ENCODE measurements around the gene AIM2. TPM values are rescaled to one million over a fixed set of nuclear protein-coding genes. Genes with fewer than 3 reads are reported as not detected.

Gene AIM2
- total and polyA plus RNA-seq, 2 of the 4 experiments (the other 2 are of a cell fraction), result not detected

DNA sequence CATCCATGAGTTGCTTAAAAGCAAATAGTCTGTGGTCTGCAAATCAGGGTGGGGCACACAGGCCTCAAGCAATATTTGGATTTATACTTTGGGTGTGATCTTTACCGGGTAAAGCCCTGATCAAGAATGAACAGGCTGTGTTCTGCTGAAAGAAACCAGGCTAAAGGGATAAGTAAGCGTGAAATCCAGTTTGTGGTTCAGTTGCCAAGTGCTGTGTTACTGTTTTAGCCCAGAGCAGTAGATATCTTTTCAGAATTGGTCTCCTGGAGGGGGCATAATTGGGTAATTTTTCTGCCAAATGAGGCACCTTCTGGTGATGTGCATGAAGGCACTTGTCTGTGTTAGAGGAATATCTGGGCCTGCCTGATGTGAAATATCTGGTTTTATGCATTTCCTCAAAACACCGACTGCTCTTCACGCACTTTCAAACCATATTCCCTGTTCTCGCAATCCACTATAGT is 21.4 kb downstream of the AIM2 start:
- dilution Hi-C loops (cut with HindIII; ENCODE audit: low sequenced_read_pairs, unreplicated experiment), result no loop called here
- ATAC-seq (ENCODE audit: low read depth) (no peak), DNase-seq (no peak)
- no peak overlapping the region for H3K4me2 ChIP-seq (ENCODE audit: low read depth, low read length)
- no peaks in the 10 kb centered on the region for H3K27me3 ChIP-seq (ENCODE audit: control insufficient read depth, insufficient read depth, low read length)
- no peak overlapping the region for H2BK5ac ChIP-seq (ENCODE audit: low read depth, low read length, poor library complexity, severe bottlenecking)
- H3K36me3 ChIP-seq (ENCODE audit: control insufficient read depth, insufficient read depth, low read length), result peaks cover 33% of the 10 kb centered on the region
- H3K9me3 ChIP-seq (ENCODE audit: control insufficient read depth, insufficient read depth, low read length), result no peaks in the 10 kb centered on the region
- no peak overlapping the region for H3K4ac ChIP-seq (ENCODE audit: low read depth, low read length)
- no peak overlapping the region for H2AFZ ChIP-seq (replicated peaks; ENCODE audit: low read length, poor library complexity)
- no peak overlapping the region for H2BK15ac ChIP-seq (ENCODE audit: low read depth, low read length)
- no peak overlapping the region for H3K14ac ChIP-seq (replicated peaks; ENCODE audit: low read depth, low read length)
- no peak overlapping the region for H3K4me3 ChIP-seq (ENCODE audit: insufficient read depth, low read depth, low read length)
- H4K20me1 ChIP-seq (ENCODE audit: insufficient read depth, low read length), result no peaks in the 10 kb centered on the region
- H3K27ac ChIP-seq (ENCODE audit: insufficient read depth, low read length), result no peak overlapping the region
- no peak overlapping the region for H3K9ac ChIP-seq (ENCODE audit: low read depth, low read length)
- H3K79me1 ChIP-seq (ENCODE audit: low read depth in 1 of 2, low read length in 2 of 2), result no peaks in the 10 kb centered on the region; a peak in 1 of 4 replicates
- intact Hi-C loops (cut with micrococcal nuclease), result no loop called here
- peaks cover 9% of the 10 kb centered on the region for H3K4me1 ChIP-seq (ENCODE audit: control insufficient read depth, insufficient read depth, low read length)
- in situ Hi-C loops (cut with MboI; ENCODE audit: low sequenced_read_pairs), result no loop called here
- no peak overlapping the region for H2AK5ac ChIP-seq (ENCODE audit: low read depth, low read length)
- BruUV-seq (replicated peaks), result no TSS peak
- no peak overlapping the region for H4K5ac ChIP-seq (ENCODE audit: low read depth, low read length)
- no peak overlapping the region for H2BK120ac ChIP-seq (ENCODE audit: low read depth, low read length)
- H3K9me1 ChIP-seq (ENCODE audit: insufficient read depth, low read length), result 0 out of 2 replicates have a peak, but pooled peaks cover 6% of the 10 kb centered on the region
- H3K18ac ChIP-seq (ENCODE audit: low read depth, low read length), result no peak overlapping the region
- TF ChIP-seq CHD1 (IDR thresholded peaks at IDR 0.05; ENCODE audit: low read depth, low read length), result no peak
- TF ChIP-seq, protein P1, sequence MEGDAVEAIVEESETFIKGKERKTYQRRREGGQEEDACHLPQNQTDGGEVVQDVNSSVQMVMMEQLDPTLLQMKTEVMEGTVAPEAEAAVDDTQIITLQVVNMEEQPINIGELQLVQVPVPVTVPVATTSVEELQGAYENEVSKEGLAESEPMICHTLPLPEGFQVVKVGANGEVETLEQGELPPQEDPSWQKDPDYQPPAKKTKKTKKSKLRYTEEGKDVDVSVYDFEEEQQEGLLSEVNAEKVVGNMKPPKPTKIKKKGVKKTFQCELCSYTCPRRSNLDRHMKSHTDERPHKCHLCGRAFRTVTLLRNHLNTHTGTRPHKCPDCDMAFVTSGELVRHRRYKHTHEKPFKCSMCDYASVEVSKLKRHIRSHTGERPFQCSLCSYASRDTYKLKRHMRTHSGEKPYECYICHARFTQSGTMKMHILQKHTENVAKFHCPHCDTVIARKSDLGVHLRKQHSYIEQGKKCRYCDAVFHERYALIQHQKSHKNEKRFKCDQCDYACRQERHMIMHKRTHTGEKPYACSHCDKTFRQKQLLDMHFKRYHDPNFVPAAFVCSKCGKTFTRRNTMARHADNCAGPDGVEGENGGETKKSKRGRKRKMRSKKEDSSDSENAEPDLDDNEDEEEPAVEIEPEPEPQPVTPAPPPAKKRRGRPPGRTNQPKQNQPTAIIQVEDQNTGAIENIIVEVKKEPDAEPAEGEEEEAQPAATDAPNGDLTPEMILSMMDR (conservative IDR thresholded peaks at IDR 0.05; ENCODE audit: low read depth, low read length), result no peak
- no peak for TF ChIP-seq BHLHE40 (IDR thresholded peaks at IDR 0.05; ENCODE audit: low read depth, low read length)
- no peak overlapping the region for H4K91ac ChIP-seq (ENCODE audit: insufficient read depth, low read depth, low read length)
- WGBS, 2 experiments (ENCODE audit: extremely low coverage in 2 of 2, insufficient read length in 1 of 2), result 100% methylated on average over 1 of the region's 5 CpGs; no CpG with 5 or more reads in 1 of the 2 experiments
- H3K23ac ChIP-seq (ENCODE audit: low read depth, low read length), result no peak overlapping the region
- H2AK9ac ChIP-seq (replicated peaks; ENCODE audit: low read depth, low read length, poor library complexity), result no peak overlapping the region
- no peak overlapping the region for H4K8ac ChIP-seq (ENCODE audit: low read depth in 2 of 2, low read length in 2 of 2)
- H2BK20ac ChIP-seq (ENCODE audit: low read depth, low read length), result no peak overlapping the region
- CTCF ChIA-PET, result no interaction called here
- POLR2A ChIA-PET (ENCODE audit: unreplicated experiment), result no interaction called here
- H3K56ac ChIP-seq (ENCODE audit: extremely low read depth, insufficient read depth, low read length), result no peak overlapping the region

All from IMR-90 (cell line).